ENCODE results near the gene THRSP.

The THRSP gene

GRCh38 chr11:78097666-78098385 lies 34.2 kb downstream of the THRSP start:
- DNase-seq (ENCODE audit: low read depth in 3 of 3): no peak

DNA sequence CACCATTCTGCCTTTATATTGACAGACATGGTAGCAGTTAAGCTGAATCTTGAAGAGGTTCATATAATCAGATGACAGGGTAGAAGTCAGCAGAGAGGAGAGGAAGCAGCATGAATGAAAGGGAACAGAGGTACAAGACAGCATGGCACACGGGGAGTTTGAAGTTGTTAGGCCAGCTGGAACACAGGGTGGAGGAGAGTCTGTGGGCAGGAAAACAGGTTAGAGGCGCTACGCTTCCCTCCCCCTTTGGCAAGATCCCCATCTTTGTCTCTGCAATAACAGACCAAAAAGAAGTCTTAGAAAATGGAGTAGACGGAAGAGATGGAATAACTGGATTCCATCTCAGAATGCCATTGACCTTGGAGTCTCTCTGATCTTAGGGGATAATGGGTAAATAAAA lies 36.0 kb downstream of the THRSP start:
- no peak for DNase-seq (ENCODE audit: low read depth in 3 of 3)

- DNase-seq (ENCODE audit: low read depth in 3 of 3): no peak
Observed at GRCh38 chr11:78100261-78100660, 36.6 kb downstream of the THRSP start.

GRCh38 chr11:78100676-78101472 lies 37.2 kb downstream of the THRSP start:
- no peak for DNase-seq (ENCODE audit: low read depth in 3 of 3)

DNA sequence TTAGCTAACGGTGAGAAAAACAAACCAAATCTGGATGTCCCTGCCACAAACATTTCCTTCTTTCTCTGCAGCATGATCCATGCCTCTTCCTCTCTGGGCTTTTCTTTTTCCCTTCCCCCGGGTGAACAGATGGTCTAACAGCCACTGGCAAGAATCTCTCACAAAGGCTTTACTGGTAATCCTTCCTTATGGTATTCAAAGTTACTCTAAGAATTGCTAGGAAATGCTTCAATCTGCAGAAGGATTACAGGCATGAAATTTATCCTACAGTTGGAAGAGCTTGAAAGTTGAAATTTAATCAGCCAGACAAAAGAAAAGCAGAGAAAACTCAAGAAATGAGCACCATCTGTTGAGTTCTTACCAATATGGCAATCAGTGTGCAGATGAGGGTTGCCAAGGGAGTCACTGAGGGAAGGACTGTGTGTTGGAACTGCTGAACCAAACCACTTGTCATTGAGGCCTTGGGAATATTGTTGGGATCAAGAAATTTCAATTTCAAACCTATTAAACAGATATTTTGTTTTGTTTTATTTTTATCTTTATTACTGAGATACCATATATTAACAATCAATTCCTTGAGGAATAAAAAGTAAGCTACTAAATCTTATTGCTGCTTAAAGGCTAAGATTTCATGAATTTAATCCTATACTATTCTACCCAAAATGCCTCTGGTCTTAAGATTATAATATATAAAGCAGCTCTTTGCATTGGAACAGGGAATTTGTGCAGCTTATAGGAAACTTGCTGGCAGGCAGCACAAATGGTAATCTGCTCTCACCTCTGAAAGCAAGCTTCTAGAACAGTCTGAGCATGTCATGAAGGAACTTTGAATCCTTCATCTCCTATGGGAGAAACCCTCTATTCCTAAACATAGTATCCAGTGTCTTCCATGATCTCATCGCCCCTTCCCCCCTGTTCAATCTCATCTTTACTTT lies 45.7 kb downstream of the THRSP start:
- no peak for DNase-seq (ENCODE audit: low read depth in 3 of 3)

DNA sequence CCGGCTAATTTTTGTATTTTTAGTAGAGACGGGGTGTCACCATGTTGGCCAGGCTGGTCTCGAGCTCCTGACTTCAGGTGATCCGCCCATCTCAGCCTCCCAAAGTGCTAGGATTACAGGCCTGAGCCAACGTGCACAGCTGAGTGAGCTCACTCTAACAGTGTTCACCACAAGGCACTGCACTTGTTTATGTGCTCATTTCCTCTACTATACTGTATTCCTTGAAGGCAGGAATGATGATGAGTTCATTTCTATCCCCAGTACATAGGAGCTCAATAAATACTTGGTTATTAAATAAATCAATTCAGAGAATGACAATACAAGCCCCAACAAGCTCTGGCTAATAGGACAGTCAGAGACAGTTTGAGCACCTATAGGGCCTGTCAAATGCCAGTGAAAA lies 46.7 kb downstream of the THRSP start:
- DNase-seq (ENCODE audit: low read depth in 3 of 3): no peak

DNA sequence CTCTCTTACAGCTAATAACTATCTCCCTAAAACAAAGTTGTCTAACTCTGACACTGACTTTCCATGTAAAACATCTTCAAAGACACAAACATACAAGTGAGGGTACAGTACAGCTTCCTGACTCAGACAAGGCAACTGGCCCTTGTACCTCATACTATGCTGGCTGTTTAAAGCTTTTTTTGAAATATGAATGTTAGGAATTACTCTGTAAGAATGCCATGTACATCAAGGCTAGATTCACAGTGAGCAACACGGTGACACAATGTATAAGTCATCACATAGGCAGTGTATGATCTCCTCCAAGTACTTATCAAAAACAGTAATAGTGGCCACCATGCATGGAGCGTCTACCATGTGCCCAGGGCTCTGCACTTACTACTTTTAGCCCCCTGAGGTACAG lies 47.2 kb downstream of the THRSP start:
- DNase-seq (ENCODE audit: low read depth in 3 of 3): no peak

GRCh38 chr11:78111298-78111697 lies 47.6 kb downstream of the THRSP start:
- no peak for DNase-seq (ENCODE audit: low read depth in 3 of 3)

DNA sequence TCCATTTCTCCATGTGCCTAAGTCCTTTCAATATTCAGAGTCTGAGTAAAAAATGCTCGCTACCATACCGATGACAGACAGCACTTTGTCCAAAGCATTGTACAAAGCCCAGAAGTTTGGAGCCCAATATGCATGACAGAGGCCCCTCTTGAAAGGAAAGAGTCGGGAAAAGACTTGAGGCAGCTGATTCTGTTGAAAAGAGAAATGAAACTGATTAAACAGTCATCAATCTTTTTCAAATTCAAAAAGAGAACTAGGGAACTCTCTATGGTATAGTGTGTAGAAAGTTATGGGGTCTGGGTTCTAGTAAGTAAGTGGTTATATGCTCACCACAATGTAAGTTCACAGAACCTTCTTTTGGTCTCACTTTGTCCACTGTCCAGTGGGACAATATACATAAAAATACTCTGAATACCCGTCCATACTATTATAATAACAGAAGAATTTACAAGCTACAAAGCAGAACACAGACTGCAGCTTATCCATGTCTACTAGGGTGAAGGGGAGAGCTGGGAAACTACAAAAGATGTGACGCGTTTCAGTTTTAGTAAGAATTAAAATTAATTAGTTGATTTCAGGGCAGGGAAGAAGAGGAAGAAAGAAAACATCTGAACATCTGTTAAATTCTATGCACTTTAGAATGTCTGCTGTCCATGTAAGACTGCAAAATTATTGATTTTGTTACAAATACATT lies 49.1 kb downstream of the THRSP start:
- no peak for DNase-seq (ENCODE audit: low read depth in 3 of 3)
